Nephron (organoid): ENCODE results near the gene USB1.

ENCODE experiments used
- H3K27ac Mint-ChIP-seq, 3 experiments: 2 replicates each; pipeline ENCODE4 v1.8.0; 2020; ENCODE audit warnings: mixed read lengths in 3 of 3, mild to moderate bottlenecking in 2 of 3, moderate library complexity in 1 of 3
- H3K27me3 Mint-ChIP-seq: 2 replicates; pipeline ENCODE4 v1.8.0; 2021; ENCODE audit warnings: low read depth, mild to moderate bottlenecking, moderate library complexity, mixed read lengths
- H3K36me3 Mint-ChIP-seq: 2 replicates; pipeline ENCODE4 v1.8.0; 2020; ENCODE audit warnings: low read depth, mixed read lengths
- H3K4me1 Mint-ChIP-seq: 2 replicates; pipeline ENCODE4 v1.8.0; 2020; ENCODE audit warnings: mixed read lengths
- H3K4me3 Mint-ChIP-seq, 3 experiments: 2 replicates each; pipeline ENCODE4 v1.8.0; 2020; ENCODE audit warnings: mild to moderate bottlenecking in 3 of 3, mixed read lengths in 3 of 3, moderate library complexity in 2 of 3
- H3K9me3 Mint-ChIP-seq: 2 replicates; pipeline ENCODE4 v1.8.0; 2020; ENCODE audit warnings: mixed read lengths
- TF ChIP-seq, protein P1 (sequence below), 3 experiments: fragments of 200-600 bp; sonication (generic); IDR thresholded peaks; one replicate each; pipeline ENCODE4 v1.5.0; 2021; ENCODE audit warnings: antibody characterized with exemption in 3 of 3; ENCODE audit not compliant: unreplicated experiment in 3 of 3

USB1 gene

DNA sequence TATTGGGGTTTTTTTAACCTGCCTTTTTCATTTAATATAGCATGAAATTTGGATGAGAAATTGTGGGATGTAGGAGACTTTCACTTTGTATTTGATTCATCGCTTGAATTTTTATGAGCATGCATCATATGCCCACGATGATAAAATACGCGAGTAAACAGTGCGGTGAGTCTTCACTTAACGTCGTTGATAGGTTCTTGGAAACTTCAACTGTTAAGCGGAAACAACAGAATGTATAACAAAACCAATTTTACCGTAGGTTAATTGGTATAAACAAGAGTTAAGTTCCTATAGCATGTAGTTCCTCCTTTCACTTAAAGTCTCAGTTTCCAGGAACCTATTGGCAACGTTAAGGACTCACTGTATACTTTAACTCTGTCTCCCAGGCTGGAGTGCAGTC, 53.1 kb downstream of the USB1 start:
- H3K4me1 Mint-ChIP-seq: peaks cover 14% of the 10 kb centered on the region
- H3K36me3 Mint-ChIP-seq: no peaks in the 10 kb centered on the region
- no peaks in the 10 kb centered on the region for H3K9me3 Mint-ChIP-seq
- H3K27me3 Mint-ChIP-seq: peaks cover 3% of the 10 kb centered on the region
- no peak overlapping the region for H3K4me3 Mint-ChIP-seq
- no peak overlapping the region for H3K27ac Mint-ChIP-seq
- TF ChIP-seq, protein P1, sequence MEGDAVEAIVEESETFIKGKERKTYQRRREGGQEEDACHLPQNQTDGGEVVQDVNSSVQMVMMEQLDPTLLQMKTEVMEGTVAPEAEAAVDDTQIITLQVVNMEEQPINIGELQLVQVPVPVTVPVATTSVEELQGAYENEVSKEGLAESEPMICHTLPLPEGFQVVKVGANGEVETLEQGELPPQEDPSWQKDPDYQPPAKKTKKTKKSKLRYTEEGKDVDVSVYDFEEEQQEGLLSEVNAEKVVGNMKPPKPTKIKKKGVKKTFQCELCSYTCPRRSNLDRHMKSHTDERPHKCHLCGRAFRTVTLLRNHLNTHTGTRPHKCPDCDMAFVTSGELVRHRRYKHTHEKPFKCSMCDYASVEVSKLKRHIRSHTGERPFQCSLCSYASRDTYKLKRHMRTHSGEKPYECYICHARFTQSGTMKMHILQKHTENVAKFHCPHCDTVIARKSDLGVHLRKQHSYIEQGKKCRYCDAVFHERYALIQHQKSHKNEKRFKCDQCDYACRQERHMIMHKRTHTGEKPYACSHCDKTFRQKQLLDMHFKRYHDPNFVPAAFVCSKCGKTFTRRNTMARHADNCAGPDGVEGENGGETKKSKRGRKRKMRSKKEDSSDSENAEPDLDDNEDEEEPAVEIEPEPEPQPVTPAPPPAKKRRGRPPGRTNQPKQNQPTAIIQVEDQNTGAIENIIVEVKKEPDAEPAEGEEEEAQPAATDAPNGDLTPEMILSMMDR (IDR thresholded peaks at IDR 0.05; ENCODE audit: unreplicated experiment in 3 of 3): no peak

DNA sequence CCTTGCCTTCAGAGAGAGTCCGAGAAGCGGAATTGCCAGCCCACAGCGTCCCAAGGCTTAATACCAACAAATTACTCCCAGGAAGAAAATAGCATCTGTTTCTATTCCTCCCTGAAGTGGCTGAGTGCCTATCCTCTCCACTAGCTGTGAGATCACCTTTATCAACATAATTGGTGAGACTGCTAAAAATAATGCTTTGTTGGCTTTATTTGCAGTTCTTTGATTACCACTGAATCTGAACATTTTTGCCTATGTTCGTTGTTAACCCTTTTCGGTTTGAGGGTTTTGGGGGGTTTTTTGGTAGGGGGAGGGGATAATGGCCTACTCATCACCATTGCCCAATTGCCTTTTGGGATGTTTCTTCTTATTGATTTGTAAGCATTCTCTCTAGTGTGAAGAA, 55.4 kb downstream of the USB1 start:
- H3K4me1 Mint-ChIP-seq: no peaks in the 10 kb centered on the region
- H3K27ac Mint-ChIP-seq: no peak overlapping the region
- TF ChIP-seq, protein P1 (IDR thresholded peaks at IDR 0.05; ENCODE audit: unreplicated experiment in 3 of 3): no peak
- no peaks in the 10 kb centered on the region for H3K27me3 Mint-ChIP-seq
- no peak overlapping the region for H3K4me3 Mint-ChIP-seq
- no peaks in the 10 kb centered on the region for H3K36me3 Mint-ChIP-seq
- no peaks in the 10 kb centered on the region for H3K9me3 Mint-ChIP-seq

DNA sequence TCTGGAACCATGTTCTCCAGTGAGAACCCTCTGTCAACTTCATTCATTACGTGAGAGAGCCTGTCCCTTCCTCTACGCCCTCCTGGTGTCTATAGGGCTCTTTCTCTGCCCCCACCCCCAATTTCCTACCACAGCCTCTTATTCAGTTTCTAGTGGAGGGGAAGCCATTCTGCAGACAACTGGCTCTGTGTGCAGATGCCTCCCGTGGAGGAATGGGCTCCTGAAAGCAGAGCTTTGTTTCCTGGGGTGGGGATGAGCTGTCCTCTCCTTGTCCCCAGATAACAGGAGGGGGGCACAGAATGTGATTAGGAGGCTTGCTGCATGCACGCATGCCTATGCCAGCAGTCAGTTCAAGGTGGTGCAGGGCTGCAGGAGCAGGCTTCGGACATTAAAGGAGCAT, 55.9 kb downstream of the USB1 start:
- no peak overlapping the region for H3K27ac Mint-ChIP-seq
- TF ChIP-seq, protein P1 (IDR thresholded peaks at IDR 0.05; ENCODE audit: unreplicated experiment in 3 of 3): no peak
- no peaks in the 10 kb centered on the region for H3K27me3 Mint-ChIP-seq
- no peaks in the 10 kb centered on the region for H3K36me3 Mint-ChIP-seq
- no peak overlapping the region for H3K4me3 Mint-ChIP-seq
- H3K4me1 Mint-ChIP-seq: no peaks in the 10 kb centered on the region
- H3K9me3 Mint-ChIP-seq: no peaks in the 10 kb centered on the region

DNA sequence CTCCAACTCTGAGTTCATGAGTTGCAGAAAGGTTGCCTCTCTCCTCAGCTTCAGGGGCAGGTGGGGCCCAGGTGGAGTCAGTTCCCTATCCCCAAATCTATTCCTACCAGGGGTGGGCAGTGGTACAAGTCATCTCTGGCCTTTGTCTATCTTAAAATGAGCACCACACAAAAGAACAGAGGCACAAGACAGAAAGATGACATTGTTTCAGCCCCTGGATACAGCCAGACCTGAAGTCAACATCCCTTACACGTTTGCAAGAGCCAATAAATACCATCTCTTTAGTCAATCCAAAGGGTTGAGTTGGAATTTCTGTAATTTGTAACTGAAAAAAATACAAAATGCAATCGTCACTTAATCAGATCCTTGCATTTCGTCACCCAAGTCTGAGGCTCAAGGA, 56.6 kb downstream of the USB1 start:
- TF ChIP-seq, protein P1 (IDR thresholded peaks at IDR 0.05; ENCODE audit: unreplicated experiment in 3 of 3): no peak
- H3K4me1 Mint-ChIP-seq: no peaks in the 10 kb centered on the region
- no peak overlapping the region for H3K27ac Mint-ChIP-seq
- H3K9me3 Mint-ChIP-seq: no peaks in the 10 kb centered on the region
- H3K27me3 Mint-ChIP-seq: no peaks in the 10 kb centered on the region
- H3K4me3 Mint-ChIP-seq: no peak overlapping the region
- no peaks in the 10 kb centered on the region for H3K36me3 Mint-ChIP-seq

DNA sequence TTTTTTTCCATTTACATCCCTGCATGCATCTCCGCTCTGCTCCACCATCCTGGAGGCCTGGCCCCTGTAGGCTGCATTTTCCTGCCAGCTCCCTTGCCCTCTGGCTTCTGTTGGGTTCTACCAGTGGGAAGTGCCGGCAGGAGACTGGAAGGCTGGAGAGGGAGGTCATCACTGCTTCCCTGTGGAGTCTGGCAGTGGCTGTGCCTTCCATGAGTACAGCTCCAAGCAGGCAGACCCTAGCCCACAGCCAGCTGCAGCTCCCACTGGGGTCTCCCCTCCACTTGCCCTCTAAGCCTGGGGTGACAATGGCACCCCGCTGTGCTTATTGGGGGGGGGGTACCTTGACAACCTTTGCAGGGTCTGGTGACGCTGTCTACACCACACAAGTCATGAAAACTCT, 61.6 kb downstream of the USB1 start:
- TF ChIP-seq, protein P1 (IDR thresholded peaks at IDR 0.05; ENCODE audit: unreplicated experiment in 3 of 3): no peak
- Mint-ChIP-seq H3K27me3 (no peaks in the 10 kb centered on the region), H3K9me3 (no peaks in the 10 kb centered on the region), H3K27ac (no peak overlapping the region), H3K36me3 (no peaks in the 10 kb centered on the region), H3K4me3 (no peak overlapping the region), H3K4me1 (peaks cover 6% of the 10 kb centered on the region)

DNA sequence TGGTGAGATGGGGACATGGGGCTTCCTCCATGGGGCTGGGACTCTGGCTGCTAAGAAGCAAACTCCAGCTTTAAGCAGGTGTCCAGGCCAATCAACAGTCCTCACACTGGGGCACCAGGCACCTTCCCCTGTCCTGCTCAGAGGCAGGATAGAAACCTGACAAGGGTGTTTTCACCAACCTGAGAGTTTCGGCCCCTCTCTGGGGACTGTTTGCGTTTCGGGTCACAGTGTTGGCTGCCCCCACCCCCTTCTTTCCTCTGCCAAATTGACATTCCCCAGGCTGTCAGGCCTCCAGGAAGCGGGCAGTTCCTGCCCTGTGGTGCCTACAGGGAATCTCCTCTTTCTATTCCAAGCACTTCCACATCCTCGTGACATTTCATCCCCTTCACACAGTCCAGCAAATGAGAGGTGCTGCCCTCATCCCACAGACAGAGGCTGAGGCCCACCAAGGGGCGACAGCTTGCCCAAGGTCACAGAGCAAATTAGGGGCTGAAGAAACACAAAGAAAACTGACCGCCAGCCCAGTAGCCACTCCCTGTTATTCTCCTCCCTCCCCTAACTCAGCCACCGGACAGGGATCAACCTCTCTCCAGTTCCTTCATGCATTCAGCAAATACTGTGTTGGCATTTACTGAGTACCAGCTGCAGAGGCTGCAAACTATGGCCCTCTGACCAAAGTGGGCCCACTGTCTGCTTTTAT, 62.3 kb downstream of the USB1 start:
- Mint-ChIP-seq H3K36me3 (no peaks in the 10 kb centered on the region), H3K9me3 (no peaks in the 10 kb centered on the region), H3K27ac (peak overlapping the region in 1 of 3 experiments; percentile 29), H3K27me3 (no peaks in the 10 kb centered on the region), H3K4me3 (no peak overlapping the region), H3K4me1 (peaks cover 6% of the 10 kb centered on the region)
- TF ChIP-seq, protein P1 (IDR thresholded peaks at IDR 0.05; ENCODE audit: unreplicated experiment in 3 of 3): no peak
